Stimulated activated naive B cell treated with anti-CD40 and anti-IgM and Interleukin-4, amounts not matched to agents 10 μg/mL and 1 μg/mL and 100 μg/mL, for 72 hours (primary cell): Measurements from ENCODE around the gene MPP7.
A peak's percentile ranks its signal among the peaks of the same experiment; 100 is the strongest.

ENCODE experiments used
- ATAC-seq, 2 donors: fragments of 150-1000 bp; cut with Tn5 transposase; replicated peaks; 2 replicates each; pipeline ENCODE4 v1.10.0; 2021; ENCODE audit warnings: moderate library complexity in 1 of 2
- DNase-seq: peaks from one replicate; pipeline ENCODE4 v3.0.0; 2021
- H3K27ac Mint-ChIP-seq: one replicate; pipeline ENCODE4 v1.8.0; 2022; ENCODE audit warnings: mild to moderate bottlenecking, mixed read lengths
- H3K27me3 Mint-ChIP-seq, 2 donors: one replicate each; pipeline ENCODE4 v1.8.0; 2022; ENCODE audit warnings: mixed read lengths in 2 of 2
- H3K36me3 Mint-ChIP-seq, 2 donors: one replicate each; pipeline ENCODE4 v1.8.0; 2022; ENCODE audit warnings: mixed read lengths in 2 of 2, mild to moderate bottlenecking in 1 of 2
- H3K4me1 Mint-ChIP-seq, 2 donors: one replicate each; pipeline ENCODE4 v1.8.0; 2022; ENCODE audit warnings: mixed read lengths in 2 of 2, mild to moderate bottlenecking in 1 of 2
- H3K4me3 Mint-ChIP-seq, 2 donors: one replicate each; pipeline ENCODE4 v1.8.0; 2022; ENCODE audit warnings: mild to moderate bottlenecking in 2 of 2, mixed read lengths in 2 of 2, moderate library complexity in 1 of 2
- H3K9me3 Mint-ChIP-seq, 2 donors: one replicate each; pipeline ENCODE4 v1.8.0; 2022; ENCODE audit warnings: mixed read lengths in 2 of 2, mild to moderate bottlenecking in 1 of 2

MPP7 gene

GRCh38 chr10:28295336-28295735 lies 7.5 kb downstream of the MPP7 start:
- H3K4me1 Mint-ChIP-seq: peaks cover 7 to 12% of the 10 kb centered on the region in 2 donors
- ATAC-seq (no peak), DNase-seq (no peak)

GRCh38 chr10:28294809-28295208 lies 8.1 kb downstream of the MPP7 start:
- Mint-ChIP-seq H3K27ac (no peak overlapping the region), H3K36me3 (no peaks in the 10 kb centered on the region), H3K27me3 (no peaks in the 10 kb centered on the region), H3K9me3 (no peaks in the 10 kb centered on the region), H3K4me3 (no peak overlapping the region), H3K4me1 (peaks cover 7 to 12% of the 10 kb centered on the region in 2 donors)
- ATAC-seq (no peak), DNase-seq (no peak)

More at GRCh38 chr10:28295336-28295735, 7.5 kb downstream of the MPP7 start:
- H3K27me3 Mint-ChIP-seq: no peaks in the 10 kb centered on the region
- H3K27ac Mint-ChIP-seq: no peak overlapping the region
- H3K4me3 Mint-ChIP-seq: no peak overlapping the region
- H3K9me3 Mint-ChIP-seq: no peaks in the 10 kb centered on the region
- no peaks in the 10 kb centered on the region for H3K36me3 Mint-ChIP-seq

GRCh38 chr10:28294169-28294532 lies 8.7 kb downstream of the MPP7 start:
- Mint-ChIP-seq H3K36me3 (no peaks in the 10 kb centered on the region), H3K4me3 (no peak overlapping the region), H3K4me1 (peaks cover 5 to 9% of the 10 kb centered on the region in 2 donors), H3K27ac (no peak overlapping the region), H3K9me3 (no peaks in the 10 kb centered on the region), H3K27me3 (no peaks in the 10 kb centered on the region)
- ATAC-seq (no peak), DNase-seq (no peak)

- peaks cover 2 to 5% of the 10 kb centered on the region in 2 donors for H3K4me1 Mint-ChIP-seq
- no peaks in the 10 kb centered on the region for H3K27me3 Mint-ChIP-seq
- H3K4me3 Mint-ChIP-seq: no peak overlapping the region
- no peaks in the 10 kb centered on the region for H3K9me3 Mint-ChIP-seq
- H3K36me3 Mint-ChIP-seq: no peaks in the 10 kb centered on the region
- DNase-seq (no peak), ATAC-seq (no peak)
- H3K27ac Mint-ChIP-seq: no peak overlapping the region
Observed at GRCh38 chr10:28293236-28294168, 9.4 kb downstream of the MPP7 start.

DNA sequence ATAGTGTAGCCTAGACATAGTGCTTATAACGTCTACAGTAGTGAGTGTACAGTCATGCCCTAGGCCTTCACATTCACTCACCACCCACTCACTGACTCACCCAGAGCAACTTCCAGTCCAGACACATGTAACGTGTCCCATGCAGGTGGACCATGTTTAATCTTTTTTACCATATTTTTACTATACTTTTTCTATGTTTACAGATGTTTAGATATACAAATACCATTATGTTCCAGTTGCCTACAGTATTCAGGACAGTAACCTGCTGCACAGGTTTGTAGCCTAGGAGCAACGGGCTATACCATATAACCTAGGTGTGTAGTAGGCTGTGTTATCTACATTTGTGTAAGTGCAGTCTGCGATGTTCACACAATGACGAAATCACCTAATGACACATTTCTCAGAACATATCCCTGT lies 11.0 kb downstream of the MPP7 start:
- Mint-ChIP-seq H3K4me3 (no peak overlapping the region), H3K36me3 (no peaks in the 10 kb centered on the region), H3K9me3 (no peaks in the 10 kb centered on the region), H3K4me1 (peaks cover 2 to 5% of the 10 kb centered on the region in 2 donors), H3K27me3 (no peaks in the 10 kb centered on the region), H3K27ac (no peak overlapping the region)
- DNase-seq (no peak), ATAC-seq (peak; percentile 60 to 68)

DNA sequence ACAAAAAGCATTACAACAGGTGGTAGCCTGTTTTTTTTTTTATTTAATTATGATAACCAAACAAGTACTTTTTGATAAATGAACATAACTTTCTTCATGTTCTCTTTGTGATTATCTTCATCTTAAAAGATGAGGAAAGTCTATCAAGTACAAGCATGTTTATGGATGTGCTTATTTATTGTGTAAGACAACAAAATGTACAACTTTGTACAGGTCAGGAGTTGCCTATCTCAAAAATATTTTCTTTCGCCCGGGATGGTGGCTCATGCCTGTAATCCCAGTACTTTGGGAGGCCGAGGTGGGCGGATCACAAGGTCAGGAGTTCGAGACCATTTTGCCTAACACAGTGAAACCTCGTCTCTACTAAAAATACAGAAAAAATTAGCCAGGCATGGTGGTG lies 17.0 kb downstream of the MPP7 start:
- ATAC-seq (no peak), DNase-seq (no peak)
- no peak overlapping the region for H3K27ac Mint-ChIP-seq
- H3K36me3 Mint-ChIP-seq: no peaks in the 10 kb centered on the region
- peaks cover 8 to 13% of the 10 kb centered on the region in 2 donors for H3K4me1 Mint-ChIP-seq
- H3K4me3 Mint-ChIP-seq: no peak overlapping the region
- no peaks in the 10 kb centered on the region for H3K9me3 Mint-ChIP-seq
- H3K27me3 Mint-ChIP-seq: no peaks in the 10 kb centered on the region

DNA sequence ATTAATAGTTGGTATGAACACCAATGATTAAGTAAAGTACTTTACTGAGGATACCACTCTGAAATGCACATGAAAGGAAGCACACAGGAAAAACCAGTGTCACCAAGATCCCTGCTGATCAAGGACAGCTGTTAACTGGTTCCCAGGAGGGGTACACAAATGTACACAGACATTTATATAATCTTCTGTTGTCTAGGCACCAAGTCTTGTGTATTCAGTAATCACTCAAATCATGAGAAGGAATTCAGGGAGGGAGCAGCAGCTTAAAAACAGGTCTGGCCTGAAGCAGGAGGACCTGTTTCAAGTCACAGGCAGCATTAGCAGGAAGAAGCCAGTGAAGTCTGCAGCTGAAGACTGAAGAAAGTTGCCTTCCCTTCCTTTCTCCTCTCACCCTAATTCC lies 18.7 kb downstream of the MPP7 start:
- DNase-seq: no peak
- Mint-ChIP-seq H3K4me1 (peaks cover 11 to 13% of the 10 kb centered on the region in 2 donors), H3K27ac (no peak overlapping the region), H3K27me3 (no peaks in the 10 kb centered on the region), H3K4me3 (no peak overlapping the region), H3K36me3 (no peaks in the 10 kb centered on the region), H3K9me3 (no peaks in the 10 kb centered on the region)
- no peak for ATAC-seq

DNA sequence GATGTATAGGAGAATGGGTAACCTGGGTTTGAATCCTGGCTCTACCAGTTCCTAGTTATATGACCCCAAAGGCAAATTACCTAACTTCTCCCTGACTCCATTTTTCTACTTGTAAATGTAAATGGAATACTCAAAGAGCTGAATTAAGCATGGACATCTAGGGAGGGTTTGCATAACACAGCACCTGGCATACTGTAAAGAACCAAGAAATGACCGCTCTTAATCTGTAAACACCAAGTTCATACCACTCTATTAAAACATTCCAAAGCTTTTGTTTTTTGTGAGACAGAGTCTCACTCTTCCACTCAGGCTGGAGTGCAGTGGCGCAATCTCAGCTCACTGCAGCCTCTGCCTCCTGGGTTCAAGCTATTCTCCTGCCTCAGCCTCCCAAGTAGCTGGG lies 19.6 kb downstream of the MPP7 start:
- Mint-ChIP-seq H3K4me3 (no peak overlapping the region), H3K27me3 (no peaks in the 10 kb centered on the region), H3K9me3 (no peaks in the 10 kb centered on the region), H3K27ac (no peak overlapping the region), H3K36me3 (no peaks in the 10 kb centered on the region), H3K4me1 (peaks cover 11 to 13% of the 10 kb centered on the region in 2 donors)
- no peak for ATAC-seq
- no peak for DNase-seq

- peaks cover 11 to 13% of the 10 kb centered on the region in 2 donors for H3K4me1 Mint-ChIP-seq
- no peaks in the 10 kb centered on the region for H3K36me3 Mint-ChIP-seq
- ATAC-seq: no peak
- H3K27me3 Mint-ChIP-seq: no peaks in the 10 kb centered on the region
- DNase-seq: no peak
- H3K9me3 Mint-ChIP-seq: no peaks in the 10 kb centered on the region
- H3K4me3 Mint-ChIP-seq: no peak overlapping the region
- H3K27ac Mint-ChIP-seq: no peak overlapping the region
Observed at GRCh38 chr10:28282336-28282735, 20.5 kb downstream of the MPP7 start.

DNA sequence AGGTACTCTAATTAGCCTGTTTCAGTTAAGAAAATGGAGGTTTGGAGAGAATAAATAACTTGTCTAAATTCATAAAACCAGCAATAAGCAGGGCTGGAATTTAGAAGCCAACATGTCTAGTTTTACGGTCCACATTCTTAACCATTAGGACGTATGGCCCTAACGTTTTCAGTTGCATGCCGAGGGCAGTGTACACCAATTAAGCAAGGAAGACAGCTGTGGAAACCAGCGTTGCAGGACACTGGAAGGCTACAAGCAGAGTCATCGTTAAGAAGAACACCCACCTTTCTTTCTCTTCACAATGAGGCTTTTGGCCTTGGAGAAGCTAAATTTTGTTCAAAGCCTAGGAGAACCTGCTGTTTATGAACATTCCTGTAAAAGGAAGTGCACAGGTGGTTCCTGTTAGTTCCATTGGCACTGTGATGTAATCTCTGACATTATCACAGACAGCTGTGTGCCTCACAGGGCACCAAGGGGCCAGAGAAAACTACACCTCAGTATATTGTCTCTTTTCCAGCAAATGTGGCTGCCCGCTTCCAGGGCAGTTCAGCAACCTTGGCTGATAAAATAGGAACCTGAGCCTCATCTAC lies 21.0 kb downstream of the MPP7 start:
- H3K9me3 Mint-ChIP-seq: no peaks in the 10 kb centered on the region
- peaks cover 11 to 13% of the 10 kb centered on the region in 2 donors for H3K4me1 Mint-ChIP-seq
- H3K27ac Mint-ChIP-seq: no peak overlapping the region
- no peaks in the 10 kb centered on the region for H3K27me3 Mint-ChIP-seq
- H3K36me3 Mint-ChIP-seq: no peaks in the 10 kb centered on the region
- H3K4me3 Mint-ChIP-seq: no peak overlapping the region
- ATAC-seq: no peak
- no peak for DNase-seq

DNA sequence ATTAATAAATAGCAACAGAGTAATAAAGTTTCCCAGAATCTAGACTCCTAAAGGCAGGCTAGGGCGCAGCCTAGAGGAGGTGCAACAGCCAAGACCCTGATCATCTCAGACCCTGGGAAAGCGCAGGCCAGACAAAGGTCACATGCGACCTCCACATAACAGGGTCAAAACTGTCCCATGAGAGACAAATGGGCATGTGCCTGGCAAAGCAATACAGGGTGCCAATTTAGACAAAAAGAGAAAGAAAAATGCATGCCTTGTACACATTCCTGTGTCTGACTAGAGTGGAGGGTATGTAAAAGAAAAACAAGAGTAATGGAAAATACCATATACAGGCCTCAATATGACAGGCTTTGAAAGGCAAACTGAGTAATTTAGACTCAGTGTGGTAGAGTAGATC lies 22.2 kb downstream of the MPP7 start:
- no peak overlapping the region for H3K27ac Mint-ChIP-seq
- peaks cover 11 to 13% of the 10 kb centered on the region in 2 donors for H3K4me1 Mint-ChIP-seq
- ATAC-seq (no peak), DNase-seq (no peak)
- no peaks in the 10 kb centered on the region for H3K36me3 Mint-ChIP-seq
- no peak overlapping the region for H3K4me3 Mint-ChIP-seq
- H3K9me3 Mint-ChIP-seq: no peaks in the 10 kb centered on the region
- H3K27me3 Mint-ChIP-seq: no peaks in the 10 kb centered on the region

DNA sequence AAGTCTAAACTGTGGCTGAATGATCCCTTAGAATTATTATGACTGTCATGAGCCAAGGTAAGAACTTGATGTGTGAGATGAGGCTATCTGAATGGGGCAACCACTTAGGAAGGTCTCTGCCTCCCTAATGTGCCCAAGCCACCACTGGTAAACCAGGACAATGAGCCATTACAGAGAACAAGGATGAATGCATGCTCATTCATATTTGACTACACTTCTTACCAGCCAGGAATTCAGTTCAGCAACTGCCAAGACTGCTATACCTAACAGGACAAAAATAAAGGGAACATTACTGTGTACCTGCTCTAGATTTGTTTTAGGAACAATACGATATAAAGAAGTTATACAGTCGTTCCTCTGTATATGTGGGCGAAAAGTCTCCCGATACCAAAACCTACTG lies 23.0 kb downstream of the MPP7 start:
- Mint-ChIP-seq H3K36me3 (no peaks in the 10 kb centered on the region), H3K27ac (no peak overlapping the region), H3K4me3 (no peak overlapping the region), H3K4me1 (peaks cover 11 to 13% of the 10 kb centered on the region in 2 donors), H3K9me3 (no peaks in the 10 kb centered on the region), H3K27me3 (no peaks in the 10 kb centered on the region)
- ATAC-seq (no peak), DNase-seq (no peak)

DNA sequence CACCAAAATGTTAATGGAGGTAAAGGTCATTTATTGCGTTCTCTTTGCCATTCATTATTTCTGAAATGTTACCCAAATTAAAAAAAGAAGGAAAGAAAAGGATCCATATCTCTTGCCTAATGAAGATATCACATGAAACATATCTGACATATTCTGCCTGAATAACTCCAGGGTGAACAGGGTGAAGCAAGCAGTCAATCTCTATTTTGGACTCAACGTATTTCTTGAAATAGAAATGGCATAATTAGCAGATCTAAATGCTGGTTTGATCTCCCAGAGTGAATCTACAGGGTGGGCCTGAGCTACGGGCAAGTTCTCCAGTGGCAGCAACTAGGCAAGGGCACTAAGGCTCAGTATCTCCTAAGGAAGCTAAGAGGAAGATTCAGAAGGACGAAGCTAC lies 24.0 kb downstream of the MPP7 start:
- DNase-seq: no peak
- no peaks in the 10 kb centered on the region for H3K9me3 Mint-ChIP-seq
- H3K27ac Mint-ChIP-seq: no peak overlapping the region
- H3K36me3 Mint-ChIP-seq: no peaks in the 10 kb centered on the region
- H3K4me3 Mint-ChIP-seq: no peak overlapping the region
- H3K4me1 Mint-ChIP-seq: peaks cover 11 to 13% of the 10 kb centered on the region in 2 donors
- no peak for ATAC-seq
- no peaks in the 10 kb centered on the region for H3K27me3 Mint-ChIP-seq

DNA sequence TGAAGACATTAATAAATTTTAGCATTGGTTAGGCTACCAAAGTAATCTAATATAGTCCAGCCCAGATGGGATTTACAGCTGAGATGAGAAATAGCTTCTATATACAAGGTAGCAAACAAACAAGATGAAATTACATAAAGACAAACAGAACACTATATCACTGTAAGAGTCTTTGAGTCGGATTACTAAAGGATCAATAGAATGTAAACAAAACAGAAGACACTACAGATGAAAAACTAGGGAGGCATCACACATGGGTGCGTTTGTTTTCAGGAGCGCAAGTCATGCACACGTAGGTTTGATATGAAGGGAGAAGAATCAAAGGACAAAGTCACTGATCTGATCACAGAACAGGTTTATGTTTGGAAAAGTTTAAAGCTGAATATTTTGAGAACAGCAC lies 26.5 kb downstream of the MPP7 start:
- peaks cover 0 to 3% of the 10 kb centered on the region in 2 donors for H3K4me1 Mint-ChIP-seq
- H3K27ac Mint-ChIP-seq: no peak overlapping the region
- no peak for DNase-seq

DNA sequence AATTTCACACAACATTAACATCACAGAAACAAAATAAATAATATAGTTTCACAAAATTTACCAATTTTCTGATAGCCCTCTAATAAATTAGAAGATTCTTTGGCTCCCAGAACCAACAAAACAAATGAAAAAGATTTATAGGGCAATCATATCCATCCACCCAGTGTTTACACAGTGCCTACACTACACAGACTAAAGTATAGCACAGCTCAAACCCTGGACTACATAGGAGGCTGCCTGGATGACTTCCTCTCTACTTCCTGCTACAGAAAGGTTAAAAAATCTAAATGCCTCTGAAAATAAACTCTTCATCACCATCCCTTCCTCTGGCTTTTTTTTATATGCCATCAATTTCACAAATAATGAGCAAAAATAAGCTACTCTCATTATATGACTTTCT lies 28.4 kb downstream of the MPP7 start:
- no peak overlapping the region for H3K4me3 Mint-ChIP-seq
- H3K4me1 Mint-ChIP-seq: no peaks in the 10 kb centered on the region
- H3K27me3 Mint-ChIP-seq: no peaks in the 10 kb centered on the region
- H3K36me3 Mint-ChIP-seq: no peaks in the 10 kb centered on the region
- ATAC-seq: no peak
- H3K9me3 Mint-ChIP-seq: no peaks in the 10 kb centered on the region
- no peak for DNase-seq
- no peak overlapping the region for H3K27ac Mint-ChIP-seq

More for the DNA sequence above, 26.5 kb downstream of the MPP7 start:
- Mint-ChIP-seq H3K9me3 (no peaks in the 10 kb centered on the region), H3K27me3 (no peaks in the 10 kb centered on the region), H3K36me3 (no peaks in the 10 kb centered on the region), H3K4me3 (no peak overlapping the region)
- ATAC-seq: no peak
